KMS-11 (cell line): ENCODE data around the gene TEDDM1.

Experiments
- H2AFZ ChIP-seq: fragments of 200-600 bp; sonication (generic); 2 replicates; pipeline ENCODE4 v1.6.1; 2016; ENCODE audit warnings: antibody characterized with exemption, mixed run types, low read depth
- H3K27ac ChIP-seq: fragments of 200-600 bp; sonication (generic); 2 replicates; pipeline ENCODE4 v1.6.1; 2016; ENCODE audit warnings: mild to moderate bottlenecking, mixed run types
- H3K27me3 ChIP-seq: fragments of 200-600 bp; sonication (generic); 2 replicates; pipeline ENCODE4 v1.6.1; 2017; ENCODE audit warnings: mild to moderate bottlenecking, low read depth, mixed run types, moderate library complexity; ENCODE audit not compliant: insufficient read depth
- H3K36me3 ChIP-seq: fragments of 200-600 bp; sonication (generic); 2 replicates; pipeline ENCODE4 v1.6.1; 2017; ENCODE audit warnings: mild to moderate bottlenecking, mixed run types; ENCODE audit not compliant: insufficient read depth
- H3K4me1 ChIP-seq: fragments of 200-600 bp; sonication (generic); 2 replicates; pipeline ENCODE4 v1.6.1; 2016; ENCODE audit warnings: mild to moderate bottlenecking, low read depth, mixed run types; ENCODE audit not compliant: poor library complexity, severe bottlenecking
- H3K4me2 ChIP-seq: fragments of 200-600 bp; sonication (generic); 2 replicates; pipeline ENCODE4 v1.7.0; 2016; ENCODE audit warnings: mild to moderate bottlenecking, mixed run types
- H3K4me3 ChIP-seq: fragments of 200-600 bp; sonication (generic); IDR thresholded peaks from 2 replicates; pipeline ENCODE4 v1.6.1; 2017; ENCODE audit warnings: low read depth, low read length, mixed read lengths; ENCODE audit not compliant: insufficient read depth
- H3K79me2 ChIP-seq: fragments of 200-600 bp; sonication (generic); 2 replicates; pipeline ENCODE4 v1.6.1; 2016; ENCODE audit warnings: low read depth, mixed run types; ENCODE audit not compliant: insufficient read depth
- H3K9ac ChIP-seq: fragments of 200-600 bp; sonication (generic); 2 replicates; pipeline ENCODE4 v1.6.1; 2016; ENCODE audit warnings: mild to moderate bottlenecking, mixed run types
- H4K20me1 ChIP-seq: fragments of 200-600 bp; sonication (generic); 2 replicates; pipeline ENCODE4 v1.6.1; 2016; ENCODE audit warnings: mild to moderate bottlenecking, mixed run types; ENCODE audit not compliant: insufficient read depth
- CTCF ChIP-seq: fragments of 200-600 bp; sonication (generic); conservative IDR thresholded peaks from 2 replicates; pipeline ENCODE4 v1.6.1; 2017; ENCODE audit warnings: low read depth, mild to moderate bottlenecking, antibody characterized with exemption, low read length, moderate library complexity, mixed read lengths

Gene TEDDM1

DNA sequence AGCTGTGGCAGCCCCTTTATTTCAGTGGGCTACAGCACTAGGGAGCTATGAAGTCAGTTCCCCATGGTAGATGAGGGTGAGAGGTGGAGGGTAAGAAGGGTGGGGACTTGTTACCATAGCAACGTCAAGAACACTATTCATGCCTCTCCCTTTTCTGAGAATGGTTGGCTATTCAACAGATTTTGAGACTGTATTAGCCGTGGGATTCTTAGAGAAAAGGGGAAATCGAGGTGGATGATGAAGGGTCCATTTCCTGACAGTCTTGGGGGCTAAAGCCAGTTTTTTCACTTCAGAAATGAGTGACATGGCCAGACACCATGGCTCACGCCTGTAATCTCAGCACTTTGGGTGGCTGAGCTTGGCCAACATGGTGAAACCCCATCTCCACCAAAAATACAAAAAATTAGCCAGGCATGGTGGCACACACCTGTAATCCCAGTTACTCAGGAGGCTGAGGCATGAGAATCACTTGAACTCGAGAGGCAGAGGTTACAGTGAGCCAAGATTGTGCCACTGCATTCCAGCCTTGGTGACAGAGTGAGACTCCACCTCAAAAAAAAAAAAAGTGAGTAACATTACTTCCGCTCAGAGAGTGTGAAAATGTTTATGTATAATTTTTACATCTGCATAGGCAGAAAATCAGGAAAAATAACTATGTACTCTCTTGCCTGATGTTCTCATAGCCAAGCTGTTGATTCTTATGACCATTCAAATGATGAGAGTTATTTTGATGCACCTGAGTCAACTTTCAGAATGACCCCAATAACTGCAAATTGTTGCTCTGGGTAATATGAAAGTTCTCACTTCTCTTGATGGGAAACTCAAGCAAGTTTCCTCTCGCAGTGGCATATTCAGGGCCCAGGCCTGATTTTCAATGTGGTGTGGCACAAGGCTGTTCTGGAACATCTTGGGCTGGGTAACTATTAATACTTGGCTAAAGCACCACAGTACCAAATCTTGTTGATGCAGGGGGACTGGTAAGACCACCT is 26.3 kb upstream of the TEDDM1 start:
- no peaks in the 10 kb centered on the region for H3K27me3 ChIP-seq
- H3K4me1 ChIP-seq, result peaks cover 7% of the 10 kb centered on the region
- H3K4me2 ChIP-seq, result no peak overlapping the region
- H3K27ac ChIP-seq, result no peak overlapping the region
- H3K36me3 ChIP-seq, result no peaks in the 10 kb centered on the region
- no peak for TF ChIP-seq CTCF
- H3K4me3 ChIP-seq, result no peak overlapping the region
- no peaks in the 10 kb centered on the region for H3K79me2 ChIP-seq
- H2AFZ ChIP-seq, result no peak overlapping the region
- no peak overlapping the region for H3K9ac ChIP-seq
- no peaks in the 10 kb centered on the region for H4K20me1 ChIP-seq

DNA sequence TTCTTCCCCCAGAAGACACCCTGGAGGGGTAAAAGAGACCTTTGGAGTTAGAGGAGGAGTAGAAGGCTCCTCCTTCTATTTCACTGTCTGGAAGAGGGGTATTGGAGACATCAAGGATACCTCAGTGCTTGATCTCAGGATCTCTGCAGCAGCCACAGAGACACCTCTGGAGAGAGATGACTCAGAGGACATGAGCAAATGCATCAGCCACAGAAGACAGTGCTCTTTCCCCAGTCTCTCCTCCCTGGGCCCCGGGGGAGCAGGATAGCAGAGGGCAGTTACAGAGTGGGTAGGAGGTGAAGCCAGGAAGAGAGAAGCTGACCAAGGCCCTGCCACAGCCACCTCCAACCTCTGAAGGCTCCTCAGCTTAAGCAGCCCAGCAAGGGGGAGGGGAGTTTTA is 15.3 kb upstream of the TEDDM1 start:
- Histone ChIP-seq H3K79me2 (no peaks in the 10 kb centered on the region), H3K9ac (no peak overlapping the region), H2AFZ (no peak overlapping the region), H3K27ac (no peak overlapping the region), H3K4me1 (no peaks in the 10 kb centered on the region), H3K36me3 (no peaks in the 10 kb centered on the region), H3K4me2 (no peak overlapping the region), H3K27me3 (no peaks in the 10 kb centered on the region), H4K20me1 (no peaks in the 10 kb centered on the region), H3K4me3 (no peak overlapping the region)
- no peak for TF ChIP-seq CTCF

DNA sequence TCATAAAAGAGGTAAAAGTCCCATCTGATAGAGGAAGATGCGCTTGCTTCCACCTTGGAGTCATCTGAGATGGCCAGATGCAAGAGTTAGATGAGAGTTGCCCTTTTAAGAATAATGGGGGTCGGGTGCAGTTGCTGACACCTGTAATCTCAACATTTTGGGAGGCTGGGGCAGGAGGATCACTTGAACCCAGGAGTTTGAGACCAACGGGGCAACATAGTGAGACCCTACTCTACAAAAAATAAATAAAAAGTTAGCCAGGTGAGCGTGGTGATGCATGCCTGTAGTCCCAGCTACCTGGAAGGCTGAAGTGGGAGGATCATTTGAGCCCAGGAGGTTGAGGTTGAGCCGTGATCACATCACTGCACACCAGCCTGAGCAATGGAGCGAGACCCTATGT is 13.5 kb upstream of the TEDDM1 start:
- no peak overlapping the region for H3K4me2 ChIP-seq
- no peaks in the 10 kb centered on the region for H3K4me1 ChIP-seq
- no peak overlapping the region for H3K9ac ChIP-seq

GRCh38 chr1:182413486-182413885 is 13.0 kb upstream of the TEDDM1 start:
- H2AFZ ChIP-seq, result no peak overlapping the region
- TF ChIP-seq CTCF, result no peak
- no peaks in the 10 kb centered on the region for H4K20me1 ChIP-seq
- H3K27ac ChIP-seq, result no peak overlapping the region
- H3K79me2 ChIP-seq, result no peaks in the 10 kb centered on the region
- no peaks in the 10 kb centered on the region for H3K36me3 ChIP-seq
- no peaks in the 10 kb centered on the region for H3K4me1 ChIP-seq
- H3K4me3 ChIP-seq, result no peak overlapping the region
- no peak overlapping the region for H3K4me2 ChIP-seq
- no peaks in the 10 kb centered on the region for H3K27me3 ChIP-seq
- H3K9ac ChIP-seq, result no peak overlapping the region

More for the DNA sequence above, 13.5 kb upstream of the TEDDM1 start:
- H3K79me2 ChIP-seq, result no peaks in the 10 kb centered on the region
- H3K27me3 ChIP-seq, result no peaks in the 10 kb centered on the region
- no peak overlapping the region for H2AFZ ChIP-seq
- TF ChIP-seq CTCF, result no peak
- no peak overlapping the region for H3K4me3 ChIP-seq
- H4K20me1 ChIP-seq, result no peaks in the 10 kb centered on the region
- H3K27ac ChIP-seq, result no peak overlapping the region
- no peaks in the 10 kb centered on the region for H3K36me3 ChIP-seq
